ENCODE results near the gene VPS41. TPM values are rescaled to one million over a fixed set of nuclear protein-coding genes. Genes with fewer than 3 reads are reported as not detected.

VPS41 gene
- total and polyA plus RNA-seq, 10 of the 15 experiments (the other 5 are each of a cell fraction or from before 2014, with no cell fraction given) = 15.3 to 63.2 (median 47.0) TPM

- WGBS (ENCODE audit: insufficient coverage, insufficient replicate concordance, low lambda C conversion rate, missing lambda C conversion rate) = 25% methylated on average over 4 of the region's 4 CpGs
- in situ Hi-C loops (cut with MboI) = no loop called here
- Histone ChIP-seq H3K9ac (ENCODE audit: control insufficient read depth, insufficient read depth, low read length) (no peak overlapping the region), H3K36me3 (ENCODE audit: control insufficient read depth in 2 of 2, insufficient read depth in 2 of 2, low read length in 1 of 2) (no peaks in the 10 kb centered on the region), H3K4me1 (ENCODE audit: control insufficient read depth, insufficient read depth, low read length) (no peaks in the 10 kb centered on the region), H2AFZ (ENCODE audit: control insufficient read depth, low read depth, low read length) (no peak overlapping the region), H3K9me3 (replicated peaks; ENCODE audit: control insufficient read depth, insufficient read depth, low read length) (no peaks in the 10 kb centered on the region), H4K20me1 (ENCODE audit: control insufficient read depth, insufficient read depth) (no peaks in the 10 kb centered on the region), H3K4me2 (ENCODE audit: control insufficient read depth, insufficient read depth) (no peak overlapping the region), H3K4me3 (no peak overlapping the region), H3K79me2 (ENCODE audit: control insufficient read depth, insufficient read depth, low read length) (no peaks in the 10 kb centered on the region), H3K27me3 (replicated peaks in 1 of 2; ENCODE audit: control insufficient read depth in 2 of 2, insufficient read depth in 2 of 2, low read length in 1 of 2) (no peaks in the 10 kb centered on the region), H3K27ac (ENCODE audit: control insufficient read depth, insufficient read depth) (no peak overlapping the region)
- ChIA-PET RAD21 (ENCODE audit: unreplicated experiment) (no interaction called here), POLR2A (no interaction called here), CTCF (interaction anchor here (0.6 to 1.0 kb wide), 2 partner anchors 17 to 277 kb away, joined by 3 to 5 read pairs; no protein-coding TSS in a partner anchor), SMC1A (ENCODE audit: uncharacterized antibody, unreplicated experiment) (no interaction called here)
- no TSS peak for BruUV-seq (replicated peaks)
- intact Hi-C loops (cut with micrococcal nuclease; ENCODE audit: unreplicated experiment) = no loop called here
- no peak for FAIRE-seq
- ATAC-seq = no peak
- no peak for DNase-seq (ENCODE audit: low read depth, low spot score)
- TF ChIP-seq CREM (IDR thresholded peaks at IDR 0.05; ENCODE audit: low read depth) = no peak
- no peak for TF ChIP-seq ATF7 (IDR thresholded peaks at IDR 0.05; ENCODE audit: low read depth)
- no peak for TF ChIP-seq ATF3 (IDR thresholded peaks at IDR 0.05; ENCODE audit: borderline replicate concordance, extremely low read depth, low read depth, low read length)
- TF ChIP-seq BCLAF1 (IDR thresholded peaks at IDR 0.05) = no peak
- no peak for TF ChIP-seq USF2 (IDR thresholded peaks at IDR 0.05; ENCODE audit: borderline replicate concordance, low read depth, low read length)
- TF ChIP-seq NFYB (IDR thresholded peaks at IDR 0.05; ENCODE audit: insufficient read depth, low read depth, low read length) = no peak
- TF ChIP-seq CREB1 (IDR thresholded peaks at IDR 0.05; ENCODE audit: low read depth) = no peak
- TF ChIP-seq MEF2A (IDR thresholded peaks at IDR 0.05; ENCODE audit: insufficient read depth, low read depth, low read length) = no peak
- TF ChIP-seq ETV6 (conservative IDR thresholded peaks at IDR 0.05 in 1 of 2, IDR thresholded peaks at IDR 0.05 in 1 of 2; ENCODE audit: borderline replicate concordance in 1 of 2, low read depth in 1 of 2) = no peak
- TF ChIP-seq IKZF2 (IDR thresholded peaks at IDR 0.05) = no peak
- no peak for TF ChIP-seq MYB (IDR thresholded peaks at IDR 0.05; ENCODE audit: borderline replicate concordance, low read depth, low read length)
- TF ChIP-seq ZNF592 (IDR thresholded peaks at IDR 0.05) = no peak
- no peak for TF ChIP-seq ZNF274 (IDR thresholded peaks at IDR 0.05; ENCODE audit: insufficient read depth, insufficient read length)
- no peak for TF ChIP-seq RELA (IDR thresholded peaks at IDR 0.05; ENCODE audit: borderline replicate concordance, partially characterized antibody)
- no peak for TF ChIP-seq CEBPB (IDR thresholded peaks at IDR 0.05; ENCODE audit: borderline replicate concordance in 1 of 2, low read depth in 2 of 2, low read length in 2 of 2)
- no peak for TF ChIP-seq TCF3 (IDR thresholded peaks at IDR 0.05; ENCODE audit: borderline replicate concordance, insufficient read depth, low read depth, low read length)
Observed at GRCh38 chr7:38709123-38709522, 199.9 kb downstream of the VPS41 start.
